GM12878 (cell line): ENCODE data around the gene CACNA2D3. TPM values are rescaled to one million over a fixed set of nuclear protein-coding genes. Genes with fewer than 3 reads are reported as not detected.

Experiments used
- ATAC-seq: fragments of 200-7000 bp; cut with Tn5 transposase; 3 replicates; pipeline ENCODE4 v1.9.1; 2020; ENCODE audit warnings: mild to moderate bottlenecking, moderate library complexity
- BruUV-seq: library from RNA; stranded (reverse); fragments of 400-500 nt; replicated peaks from 2 replicates; lab custom pipeline; 2021; lab: Mats Ljungman, UMichigan
- CTCF ChIA-PET: fragments of 300-600 bp; sonication (Branson Sonifier 250); formaldehyde crosslinking; extraction: SDS; loops from one replicate; lab custom pipeline; 2021; ENCODE audit warnings: inconsistent platforms; lab: Yijun Ruan, JAX
- POLR2A ChIA-PET: fragments of 350-600 bp; formaldehyde crosslinking; extraction: SDS; loops from one replicate; lab custom pipeline; 2021; ENCODE audit warnings: inconsistent platforms; lab: Charles Lee
- RAD21 ChIA-PET: fragments of 300-600 bp; sonication (Branson Sonifier 250); formaldehyde crosslinking; loops from one replicate; lab custom pipeline; 2023; ENCODE audit warnings: antibody characterized with exemption; ENCODE audit not compliant: unreplicated experiment; lab: Charles Lee
- SMC1A ChIA-PET: fragments of 300-600 bp; sonication (Branson Sonifier 250); formaldehyde crosslinking; loops from one replicate; lab custom pipeline; 2023; ENCODE audit not compliant: unreplicated experiment, uncharacterized antibody; lab: Charles Lee
- DNase-seq: peaks from one replicate; pipeline ENCODE4 v3.0.0-alpha.2; 2011; ENCODE audit warnings: low read depth, low spot score
- FAIRE-seq: peaks from 3 replicates; lab custom pipeline; 2011; peaks lifted over from hg19 to GRCh38; lab: Jason Lieb, UNC
- H2AFZ ChIP-seq: 2 replicates; pipeline ENCODE4 v1.6.0; 2011; ENCODE audit warnings: low read depth, low read length, control low read depth; ENCODE audit not compliant: control insufficient read depth
- H3K27ac ChIP-seq: 2 replicates; pipeline ENCODE4 v1.5.1; 2011; ENCODE audit warnings: control low read depth; ENCODE audit not compliant: control insufficient read depth, insufficient read depth
- H3K27me3 ChIP-seq, 2 experiments: replicated peaks in 1 of 2; 2 replicates each; pipeline versions ENCODE4 v1.6.0 to v1.6.1; 2011; ENCODE audit warnings: low read length in 1 of 2; ENCODE audit not compliant: control insufficient read depth in 2 of 2, insufficient read depth in 2 of 2
- H3K36me3 ChIP-seq, 2 experiments: 2 replicates each; pipeline ENCODE4 v1.5.1; 2011; ENCODE audit warnings: low read length in 1 of 2; ENCODE audit not compliant: control insufficient read depth in 2 of 2, insufficient read depth in 2 of 2
- H3K4me1 ChIP-seq: 2 replicates; pipeline ENCODE4 v1.6.1; 2011; ENCODE audit warnings: mild to moderate bottlenecking, low read length, moderate library complexity, mixed read lengths; ENCODE audit not compliant: control insufficient read depth, insufficient read depth
- H3K4me2 ChIP-seq: 2 replicates; pipeline ENCODE4 v1.6.0; 2011; ENCODE audit warnings: control low read depth; ENCODE audit not compliant: control insufficient read depth, insufficient read depth
- H3K4me3 ChIP-seq: fragments of 200-600 bp; sonication (generic); 2 replicates; pipeline ENCODE4 v1.5.1; 2016
- H3K79me2 ChIP-seq: 2 replicates; pipeline ENCODE4 v1.6.0; 2011; ENCODE audit warnings: low read length; ENCODE audit not compliant: control insufficient read depth, insufficient read depth
- H3K9ac ChIP-seq: 2 replicates; pipeline ENCODE4 v1.8.0; 2011; ENCODE audit warnings: low read length, control low read depth, mixed read lengths; ENCODE audit not compliant: control insufficient read depth, insufficient read depth
- H3K9me3 ChIP-seq: replicated peaks from 3 replicates; pipeline ENCODE4 v1.5.1; 2011; ENCODE audit warnings: mild to moderate bottlenecking, low read length; ENCODE audit not compliant: control insufficient read depth, insufficient read depth
- H4K20me1 ChIP-seq: 2 replicates; pipeline ENCODE4 v1.6.0; 2011; ENCODE audit not compliant: control insufficient read depth, insufficient read depth
- GATAD2B ChIP-seq: fragments of 450-650 bp; conservative IDR thresholded peaks from 2 replicates; pipeline ENCODE4 v1.6.1; 2017; ENCODE audit warnings: low read depth, mild to moderate bottlenecking, moderate library complexity
- HSF1 ChIP-seq: fragments of 150-350 bp; IDR thresholded peaks from 2 replicates; pipeline ENCODE4 v1.6.1; 2014; ENCODE audit warnings: mild to moderate bottlenecking, low read depth, low read length
- NR2C2 ChIP-seq: IDR thresholded peaks from 2 replicates; pipeline ENCODE4 v1.6.1; 2011; ENCODE audit warnings: borderline replicate concordance, low read depth; ENCODE audit not compliant: control insufficient read depth, insufficient read length
- PAX5 ChIP-seq: IDR thresholded peaks from 2 replicates; pipeline ENCODE4 v1.6.1; 2011; ENCODE audit warnings: low read depth, low read length, borderline replicate concordance
- SMC3 ChIP-seq: IDR thresholded peaks from 2 replicates; pipeline ENCODE4 v1.6.1; 2011; ENCODE audit warnings: low read length, improper control_type of control experiment, borderline replicate concordance
- SREBF1 ChIP-seq: IDR thresholded peaks from 2 replicates; pipeline ENCODE4 v1.6.1; 2012; ENCODE audit warnings: mild to moderate bottlenecking, low read length
- STAT1 ChIP-seq: fragments of 450-650 bp; conservative IDR thresholded peaks from 2 replicates; pipeline ENCODE4 v1.6.1; 2014; ENCODE audit warnings: antibody characterized with exemption, mild to moderate bottlenecking
- USF2 ChIP-seq: IDR thresholded peaks from 2 replicates; pipeline ENCODE4 v1.6.1; 2011; ENCODE audit warnings: low read depth, low read length, improper control_type of control experiment, borderline replicate concordance
- ZBTB4 ChIP-seq: fragments of 450-650 bp; formaldehyde crosslinking; IDR thresholded peaks from 2 replicates; pipeline ENCODE4 v1.4.0; 2022; ENCODE audit warnings: mild to moderate bottlenecking, moderate library complexity
- WGBS: methylation state at CpG from one replicate; pipeline ENCODE4 v1.1.6; 2016; ENCODE audit warnings: low lambda C conversion rate; ENCODE audit not compliant: insufficient replicate concordance, insufficient coverage; ENCODE audit errors: missing lambda C conversion rate; 5-methylcytosine and 5-hydroxymethylcytosine counted together
- in situ Hi-C: fragments of 300-500 bp; cut with MboI; formaldehyde crosslinking; loops from 9 replicates; pipeline ENCODE4 v1.14.3; 2018; ENCODE audit warnings: mixed read lengths
- intact Hi-C: fragments of 100-400 bp; cut with micrococcal nuclease; formaldehyde crosslinking; loops from one replicate; pipeline ENCODE4 v1.14.2; 2022; ENCODE audit not compliant: unreplicated experiment
- polyA plus RNA-seq, 11 experiments: library from polyadenylated mRNA; depleted of rRNA in 4 of 11; unstranded in 6 of 11; stranded (reverse) in 5 of 11; fragments of >200 nt; fragmentation: Nextera tagmentation in 4 of 11; fragmentation: Illumina TruSeq in 1 of 11; extraction: Ambion mirVana in 4 of 11; extraction: Trizol in 1 of 11; gene quantifications; 1 replicate in 1 of 11; 2 replicates in 10 of 11; pipeline versions ENCODE4 v1.2.1 to v1.2.3, GENCODE V29; 2011 to 2016; ENCODE audit warnings: inconsistent platforms in 2 of 11, missing spikeins in 2 of 11, low read depth in 1 of 11
- total RNA-seq, 4 experiments: library from RNA; depleted of rRNA in 3 of 4; stranded (reverse); fragments of >200 nt in 3 of 4; fragmentation: Illumina TruSeq in 1 of 4; extraction: Trizol in 1 of 4; gene quantifications; 2 replicates each; pipeline versions ENCODE4 v1.2.1 to v1.2.3, GENCODE V29; 2013 to 2021

Gene CACNA2D3
- total and polyA plus RNA-seq, 10 of the 15 experiments (the other 5 are each of a cell fraction or from before 2014, with no cell fraction given) = not detected

GRCh38 chr3:54123776-54124196, 1.4 kb downstream of the CACNA2D3 start:
- SMC1A ChIA-PET = no interaction called here
- CTCF ChIA-PET = no interaction called here
- no peak for TF ChIP-seq SMC3
- TF ChIP-seq HSF1 = no peak
- no peak for TF ChIP-seq ZBTB4 (CRISPR knock-in tag)
- TF ChIP-seq SREBF1 = no peak
- no peak for TF ChIP-seq STAT1
- no peak for TF ChIP-seq GATAD2B
- TF ChIP-seq USF2 = no peak
- TF ChIP-seq PAX5 = no peak
- no peak for TF ChIP-seq NR2C2
- RAD21 ChIA-PET = no interaction called here
- H3K27ac ChIP-seq = no peak overlapping the region
- no TSS peak for BruUV-seq
- DNase-seq (no peak), FAIRE-seq (no peak), ATAC-seq (no peak)
- H3K4me1 ChIP-seq = no peaks in the 10 kb centered on the region; the same call in 1 of the 2 replicates
- in situ Hi-C loops = no loop called here
- no peak overlapping the region for H3K4me2 ChIP-seq
- H4K20me1 ChIP-seq = no peaks in the 10 kb centered on the region
- no peaks in the 10 kb centered on the region for H3K79me2 ChIP-seq
- H3K4me3 ChIP-seq = no peak overlapping the region
- H2AFZ ChIP-seq = no peak overlapping the region
- 0% methylated on average over 10 of the region's 10 CpGs for WGBS
- intact Hi-C loops = no loop called here
- no peaks in the 10 kb centered on the region for H3K9me3 ChIP-seq
- no peak overlapping the region for H3K9ac ChIP-seq
- no peaks in the 10 kb centered on the region for H3K36me3 ChIP-seq
- POLR2A ChIA-PET = no interaction called here
- H3K27me3 ChIP-seq = peaks cover 4 to 14% of the 10 kb centered on the region in 2 experiments; a peak in 3 of 4 replicates
